Activated CD8-positive, alpha-beta T cell treated with anti-CD3 and anti-CD28 coated beads, Interleukin-2, amount 10 ng/mL, durations not matched to agents 7 days and 5 days (primary cell): ENCODE data around the gene CDKL4. TPM values are rescaled to one million over a fixed set of nuclear protein-coding genes. Genes with fewer than 3 reads are reported as not detected.
A peak's percentile ranks its signal among the peaks of the same experiment; 100 is the strongest.

Source experiments
- ATAC-seq: fragments of 150-1000 bp; cut with Tn5 transposase; one replicate; pipeline ENCODE4 v1.10.0; 2021; ENCODE audit warnings: moderate library complexity
- CTCF ChIA-PET: fragments of 350-600 bp; sonication (Branson Sonifier 250); formaldehyde crosslinking; loops from one replicate; lab custom pipeline; 2021; ENCODE audit warnings: antibody characterized with exemption; lab: Charles Lee
- POLR2A ChIA-PET: fragments of 350-600 bp; sonication (Branson Sonifier 250); formaldehyde crosslinking; loops from one replicate; lab custom pipeline; 2021; ENCODE audit warnings: antibody characterized with exemption; lab: Charles Lee
- DNase-seq: peaks from one replicate; pipeline ENCODE4 v3.0.0-alpha.2; 2020
- H3K27ac Mint-ChIP-seq: one replicate; pipeline ENCODE4 v1.8.0; 2021; ENCODE audit warnings: mild to moderate bottlenecking, mixed read lengths
- H3K27me3 Mint-ChIP-seq: one replicate; pipeline ENCODE4 v1.8.0; 2021; ENCODE audit warnings: low read depth, mixed read lengths
- H3K36me3 Mint-ChIP-seq: one replicate; pipeline ENCODE4 v1.8.0; 2021; ENCODE audit warnings: low read depth, mixed read lengths
- H3K4me1 Mint-ChIP-seq: one replicate; pipeline ENCODE4 v1.8.0; 2021; ENCODE audit warnings: low read depth, mixed read lengths
- H3K4me3 Mint-ChIP-seq: one replicate; pipeline ENCODE4 v1.8.0; 2021; ENCODE audit warnings: mild to moderate bottlenecking, mixed read lengths
- H3K9me3 Mint-ChIP-seq: one replicate; pipeline ENCODE4 v1.8.0; 2022; ENCODE audit warnings: mixed read lengths; ENCODE audit not compliant: insufficient read depth
- total RNA-seq, 2 experiments: library from RNA; stranded (reverse); gene quantifications; one replicate each; pipeline ENCODE4 v1.2.3, GENCODE V29; 2021

Gene CDKL4
- total RNA-seq, 2 experiments from 2014 or later: 1.1 TPM

DNA sequence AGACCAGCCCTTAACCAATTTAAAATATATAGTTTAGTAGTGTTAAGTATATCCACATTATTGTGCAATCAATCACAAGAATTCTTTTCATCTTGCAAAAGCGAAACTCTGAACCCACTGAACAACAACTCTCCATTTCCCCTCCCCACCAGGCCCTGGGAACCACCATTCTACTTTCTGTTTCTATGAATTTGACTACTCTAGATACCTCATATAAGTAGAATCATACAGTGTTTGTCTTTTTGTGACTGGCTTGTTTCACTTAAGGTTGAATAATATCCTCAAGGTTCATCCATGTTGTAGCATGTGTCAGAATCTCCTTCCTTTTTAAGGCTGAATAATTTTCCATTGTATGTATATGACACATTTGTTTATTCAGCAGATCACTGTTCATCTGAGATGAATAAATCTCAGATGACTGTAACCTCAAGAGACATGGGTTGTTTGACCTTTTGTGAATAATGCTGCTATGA, 114.8 kb downstream of the CDKL4 start:
- Mint-ChIP-seq H3K36me3 (peaks cover 17% of the 10 kb centered on the region), H3K27me3 (no peaks in the 10 kb centered on the region), H3K4me3 (peak overlapping the region; percentile 5), H3K27ac (peak overlapping the region; percentile 87), H3K4me1 (peaks cover 84% of the 10 kb centered on the region), H3K9me3 (no peaks in the 10 kb centered on the region)
- ATAC-seq (peak; percentile 52), DNase-seq (peak; percentile 88)
- ChIA-PET CTCF (interaction anchor here (1.2 to 9.2 kb wide), 6 partner anchors 8 to 100 kb away, joined by 4 to 93 read pairs (median 7); partner anchors contain the start of gene SOS1), POLR2A (interaction anchor here (1.1 to 13.1 kb wide), 8 partner anchors 8 to 99 kb away, joined by 3 to 315 read pairs (median 14); partner anchors contain the start of gene SOS1)

GRCh38 chr2:39127973-39128372, 115.8 kb downstream of the CDKL4 start:
- Mint-ChIP-seq H3K9me3 (no peaks in the 10 kb centered on the region), H3K4me3 (peak overlapping the region; percentile 45), H3K4me1 (peaks cover 84% of the 10 kb centered on the region), H3K36me3 (peaks cover 26% of the 10 kb centered on the region), H3K27me3 (no peaks in the 10 kb centered on the region), H3K27ac (peak overlapping the region; percentile 87)
- DNase-seq: peak; percentile 83
- ChIA-PET POLR2A (interaction anchor here (0.8 to 13.1 kb wide), 7 partner anchors 8 to 100 kb away, joined by 3 to 315 read pairs (median 17); partner anchors contain the start of gene SOS1), CTCF (interaction anchor here (0.9 to 9.2 kb wide), 7 partner anchors 8 to 101 kb away, joined by 3 to 93 read pairs (median 6); no protein-coding TSS in a partner anchor)
- ATAC-seq: peak; percentile 37

Other genes starting within 250 kb of the CDKL4 start
- gene SOS1, start 122.9 kb downstream of the CDKL4 start, total RNA-seq: 100 to 1,000 TPM; 209 to 243 TPM
- 1 to 10 TPM; 5.0 to 6.5 TPM for gene MAP4K3, start 193.3 kb upstream of the CDKL4 start, total RNA-seq